IMR-90 (cell line): ENCODE data around the gene SSPN. TPM values are rescaled to one million over a fixed set of nuclear protein-coding genes. Genes with fewer than 3 reads are reported as not detected.

Experiments
- ATAC-seq: fragments of 200-7000 bp; cut with Tn5 transposase; 2 replicates; pipeline ENCODE4 v1.9.1; 2020; ENCODE audit warnings: low read depth, mild to moderate bottlenecking, moderate library complexity
- BruUV-seq: library from RNA; stranded (reverse); fragments of 400-500 nt; replicated peaks from 2 replicates; lab custom pipeline; 2021; lab: Mats Ljungman, UMichigan
- CTCF ChIA-PET: fragments of 300-600 bp; formaldehyde crosslinking; extraction: SDS; loops from one replicate; lab custom pipeline; 2021; ENCODE audit warnings: antibody characterized with exemption; lab: Yijun Ruan, JAX
- POLR2A ChIA-PET: fragments of 300-600 bp; sonication (Branson Sonifier 250); formaldehyde crosslinking; loops from one replicate; lab custom pipeline; 2022; ENCODE audit warnings: antibody characterized with exemption; ENCODE audit not compliant: unreplicated experiment; lab: Charles Lee
- DNase-seq: peaks from one replicate; pipeline ENCODE4 v3.0.0; 2013
- H2AFZ ChIP-seq: replicated peaks from 2 replicates; pipeline ENCODE3; 2013; ENCODE audit warnings: low read length, mild to moderate bottlenecking; ENCODE audit not compliant: poor library complexity
- H2AK5ac ChIP-seq: 2 replicates; pipeline ENCODE4 v1.6.1; 2013; ENCODE audit warnings: low read depth, low read length, inconsistent platforms
- H2AK9ac ChIP-seq: replicated peaks from 2 replicates; pipeline ENCODE3; 2013; ENCODE audit warnings: mild to moderate bottlenecking, low read depth, low read length, moderate library complexity; ENCODE audit not compliant: poor library complexity
- H2BK120ac ChIP-seq: 2 replicates; pipeline ENCODE4 v1.6.1; 2013; ENCODE audit warnings: low read depth, low read length, inconsistent platforms
- H2BK15ac ChIP-seq: 3 replicates; pipeline ENCODE4 v1.6.1; 2013; ENCODE audit warnings: low read depth, low read length, inconsistent platforms
- H2BK20ac ChIP-seq: 2 replicates; pipeline ENCODE4 v1.6.1; 2013; ENCODE audit warnings: low read depth, mild to moderate bottlenecking, inconsistent platforms, low read length, moderate library complexity
- H2BK5ac ChIP-seq: 2 replicates; pipeline ENCODE4 v1.6.1; 2013; ENCODE audit warnings: mild to moderate bottlenecking, low read depth, low read length, inconsistent platforms; ENCODE audit not compliant: poor library complexity, severe bottlenecking
- H3K14ac ChIP-seq: replicated peaks from 2 replicates; pipeline ENCODE4 v1.6.1; 2013; ENCODE audit warnings: low read depth, low read length, inconsistent platforms
- H3K18ac ChIP-seq: 2 replicates; pipeline ENCODE4 v1.6.1; 2013; ENCODE audit warnings: low read depth, low read length, control low read depth
- H3K23ac ChIP-seq: 2 replicates; pipeline ENCODE4 v1.6.1; 2013; ENCODE audit warnings: low read depth, low read length, inconsistent platforms
- H3K27ac ChIP-seq: 2 replicates; pipeline ENCODE4 v1.5.1; 2013; ENCODE audit warnings: mild to moderate bottlenecking, control low read depth, low read length; ENCODE audit not compliant: insufficient read depth
- H3K27me3 ChIP-seq: 2 replicates; pipeline ENCODE4 v1.6.1; 2013; ENCODE audit warnings: low read length; ENCODE audit not compliant: control insufficient read depth, insufficient read depth
- H3K36me3 ChIP-seq: 2 replicates; pipeline ENCODE4 v1.6.1; 2013; ENCODE audit warnings: low read length, mixed read lengths; ENCODE audit not compliant: control insufficient read depth, insufficient read depth
- H3K4ac ChIP-seq: 2 replicates; pipeline ENCODE4 v1.6.1; 2013; ENCODE audit warnings: low read depth, low read length, inconsistent platforms
- H3K4me1 ChIP-seq: 2 replicates; pipeline ENCODE4 v1.6.1; 2013; ENCODE audit warnings: low read length, mixed read lengths; ENCODE audit not compliant: control insufficient read depth, insufficient read depth
- H3K4me2 ChIP-seq: 2 replicates; pipeline ENCODE4 v1.6.1; 2013; ENCODE audit warnings: low read depth, mild to moderate bottlenecking, control low read depth, low read length, moderate library complexity
- H3K4me3 ChIP-seq: 2 replicates; pipeline ENCODE4 v1.5.1; 2013; ENCODE audit warnings: low read depth, mild to moderate bottlenecking, control low read depth, low read length, moderate library complexity; ENCODE audit not compliant: insufficient read depth
- H3K56ac ChIP-seq: 2 replicates; pipeline ENCODE4 v1.6.1; 2013; ENCODE audit warnings: low read length, inconsistent platforms; ENCODE audit not compliant: insufficient read depth; ENCODE audit errors: extremely low read depth
- H3K79me1 ChIP-seq, 2 experiments: 2 replicates each; pipeline ENCODE4 v1.6.1; 2013; ENCODE audit warnings: low read length in 2 of 2, inconsistent platforms in 1 of 2, low read depth in 1 of 2
- H3K9ac ChIP-seq: 2 replicates; pipeline ENCODE4 v1.6.1; 2013; ENCODE audit warnings: low read depth, low read length, control low read depth
- H3K9me1 ChIP-seq: 2 replicates; pipeline ENCODE4 v1.6.1; 2013; ENCODE audit warnings: low read length, inconsistent platforms; ENCODE audit not compliant: insufficient read depth
- H3K9me3 ChIP-seq: 2 replicates; pipeline ENCODE4 v1.6.1; 2013; ENCODE audit warnings: low read length; ENCODE audit not compliant: control insufficient read depth, insufficient read depth
- H4K20me1 ChIP-seq: 2 replicates; pipeline ENCODE4 v1.6.1; 2013; ENCODE audit warnings: low read length, inconsistent platforms; ENCODE audit not compliant: insufficient read depth
- H4K5ac ChIP-seq: 2 replicates; pipeline ENCODE4 v1.6.1; 2013; ENCODE audit warnings: mild to moderate bottlenecking, low read depth, low read length, control low read depth
- H4K8ac ChIP-seq, 2 experiments: 2 replicates each; pipeline ENCODE4 v1.6.1; 2013; ENCODE audit warnings: low read depth in 2 of 2, low read length in 2 of 2, control low read depth in 1 of 2, inconsistent platforms in 1 of 2
- H4K91ac ChIP-seq: 2 replicates; pipeline ENCODE4 v1.6.1; 2013; ENCODE audit warnings: low read depth, low read length, inconsistent platforms; ENCODE audit not compliant: insufficient read depth
- FOS ChIP-seq: fragments of 150-350 bp; IDR thresholded peaks from 2 replicates; pipeline ENCODE4 v1.6.1; 2016; ENCODE audit warnings: low read depth, low read length
- MAZ ChIP-seq: IDR thresholded peaks from 2 replicates; pipeline ENCODE4 v1.6.1; 2012; ENCODE audit warnings: low read depth, mild to moderate bottlenecking, low read length, improper control_type of control experiment, moderate library complexity, borderline replicate concordance
- MXI1 ChIP-seq: IDR thresholded peaks from 2 replicates; pipeline ENCODE4 v1.6.1; 2012; ENCODE audit warnings: low read depth, mild to moderate bottlenecking, low read length, moderate library complexity, borderline replicate concordance
- WGBS, 2 experiments: methylation state at CpG; one replicate each; pipeline versions ENCODE4 v1.1.5 to v1.1.7; 2013; ENCODE audit warnings: missing lambda C conversion rate in 2 of 2; ENCODE audit not compliant: insufficient read length in 1 of 2; ENCODE audit errors: extremely low coverage in 2 of 2; 5-methylcytosine and 5-hydroxymethylcytosine counted together
- dilution Hi-C: fragments of 300-500 bp; cut with HindIII; formaldehyde crosslinking; loops from one replicate; pipeline ENCODE4 v1.14.3; 2018; ENCODE audit warnings: low sequenced_read_pairs; ENCODE audit not compliant: unreplicated experiment
- in situ Hi-C: fragments of 300-500 bp; cut with MboI; formaldehyde crosslinking; loops from 3 replicates; pipeline ENCODE4 v1.14.3; 2019; ENCODE audit warnings: low sequenced_read_pairs, inconsistent platforms, mixed read lengths
- intact Hi-C: fragments of 100-400 bp; cut with micrococcal nuclease; formaldehyde crosslinking; loops from 2 replicates; pipeline ENCODE4 v1.10.0; 2022
- polyA plus RNA-seq, 3 experiments: library from polyadenylated mRNA; depleted of rRNA; stranded (reverse); fragments of >200 nt; gene quantifications; 2 replicates each; pipeline ENCODE4 v1.2.3, GENCODE V29; 2012; ENCODE audit warnings: low replicate concordance in 1 of 3
- total RNA-seq: library from RNA; depleted of rRNA; stranded (reverse); fragments of >200 nt; gene quantifications from 2 replicates; pipeline ENCODE4 v1.2.3, GENCODE V29; 2012

Gene SSPN
- total and polyA plus RNA-seq, 2 of the 4 experiments (the other 2 are of a cell fraction) = 3.5 to 5.6 TPM

- H3K9ac ChIP-seq = peak overlapping the region; percentile 73
- BruUV-seq = no TSS peak
- peak overlapping the region; percentile 60 for H2BK20ac ChIP-seq
- peak overlapping the region; percentile 71 for H2BK120ac ChIP-seq
- peak overlapping the region; percentile 91 for H4K91ac ChIP-seq
- intact Hi-C loops = loop anchor here (5.0 kb wide), 2 partner anchors 69 to 456 kb away; partner anchors contain the start of gene BHLHE41
- no peaks in the 10 kb centered on the region for H3K36me3 ChIP-seq
- POLR2A ChIA-PET = no interaction called here
- H3K4ac ChIP-seq = peak overlapping the region; percentile 90
- in situ Hi-C loops = no loop called here
- dilution Hi-C loops = no loop called here
- no peaks in the 10 kb centered on the region for H4K20me1 ChIP-seq
- peak overlapping the region; percentile 88 for H4K5ac ChIP-seq
- H3K4me3 ChIP-seq = peak overlapping the region; percentile 51
- peak overlapping the region; percentile 98 for H2AFZ ChIP-seq
- H2AK5ac ChIP-seq = peak overlapping the region; percentile 46; the same call in 1 of the 2 replicates
- H3K14ac ChIP-seq = peak overlapping the region; percentile 92
- H3K9me3 ChIP-seq = no peaks in the 10 kb centered on the region
- peak overlapping the region; percentile 86 to 97 for H4K8ac ChIP-seq
- TF ChIP-seq FOS (no peak), MXI1 (peak; percentile 42; the same call in 1 of the 2 replicates), MAZ (peak; percentile 43; the same call in 1 of the 2 replicates)
- H2BK15ac ChIP-seq = peak overlapping the region; percentile 78; the same call in 2 of the 3 replicates
- H2AK9ac ChIP-seq = peak overlapping the region; percentile 75
- H3K27me3 ChIP-seq = no peaks in the 10 kb centered on the region
- peak; percentile 81 for ATAC-seq
- H3K9me1 ChIP-seq = no peaks in the 10 kb centered on the region
- peak overlapping the region; percentile 72 for H3K27ac ChIP-seq
- H3K4me1 ChIP-seq = peaks cover 2% of the 10 kb centered on the region
- 0% methylated on average over 11 of the region's 45 CpGs; no CpG with 5 or more reads in 1 of the 2 experiments for WGBS, 2 experiments
- H3K56ac ChIP-seq = peak overlapping the region; percentile 72
- H3K18ac ChIP-seq = peak overlapping the region; percentile 92
- peak overlapping the region; percentile 71 for H2BK5ac ChIP-seq
- CTCF ChIA-PET = interaction anchor here (0.5 to 1.1 kb wide), 3 partner anchors 45 to 434 kb away, joined by 3 read pairs; no protein-coding TSS in a partner anchor
- peak overlapping the region; percentile 93 for H3K4me2 ChIP-seq
- DNase-seq = peak; percentile 31
- peaks cover 4 to 5% of the 10 kb centered on the region in 2 experiments; a peak in 1 of 4 replicates for H3K79me1 ChIP-seq
- peak overlapping the region; percentile 87 for H3K23ac ChIP-seq
These were observed 458 bp downstream of the SSPN start for GRCh38 chr12:26195641-26196420.
